ENCODE data around the gene RRP1B.

GRCh38 chr21:43719748-43720538, 60.6 kb downstream of the RRP1B start:
- TF ChIP-seq POLR2AphosphoS5 (IDR thresholded peaks at IDR 0.05; ENCODE audit: borderline replicate concordance, low read depth, low read length) (no peak), EZH2 (IDR thresholded peaks at IDR 0.05) (no peak), FOXP2 (optimal IDR thresholded peaks at IDR 0.05; ENCODE audit: control extremely low read depth, extremely low read length, insufficient read depth) (no peak)

All from SK-N-MC (cell line).